IPS-NIHi11 (cell line): ENCODE results near the gene RRM2.

Experiments
- DNase-seq: peaks from one replicate; pipeline ENCODE4 v3.0.0; 2012; ENCODE audit warnings: mixed read lengths, low spot score

The RRM2 gene

GRCh38 chr2:10122500-10123280 is at the start of gene RRM2:
Gene RRM2 (plus strand): TSS chr2:10122739. CDS start chr2:10122799, 60 bp downstream.
- DNase-seq, result peak; percentile 95

- DNase-seq, result no peak
Observed at GRCh38 chr2:10073706-10074105, 48.8 kb upstream of the RRM2 start.

DNA sequence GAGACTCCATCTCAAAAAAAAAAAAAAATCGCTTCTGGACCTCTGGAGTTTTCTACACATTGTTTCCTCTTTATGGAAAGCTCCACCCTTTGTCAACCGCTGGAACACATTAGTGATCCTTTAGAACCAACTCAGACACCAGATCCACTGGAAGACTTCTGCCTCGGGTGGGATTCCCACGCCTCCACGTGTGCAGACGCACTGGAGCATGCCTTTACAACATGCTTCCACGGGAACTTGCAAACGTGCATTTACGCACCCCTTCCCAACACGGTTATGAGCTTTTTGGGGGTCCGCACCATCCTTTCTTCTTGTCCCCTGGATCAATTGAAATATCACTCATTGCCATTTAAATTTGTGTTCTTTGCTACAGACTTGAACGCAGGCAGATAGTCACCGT is 47.4 kb upstream of the RRM2 start:
- DNase-seq, result no peak

GRCh38 chr2:10075571-10076209 is 46.8 kb upstream of the RRM2 start:
- DNase-seq, result no peak

DNA sequence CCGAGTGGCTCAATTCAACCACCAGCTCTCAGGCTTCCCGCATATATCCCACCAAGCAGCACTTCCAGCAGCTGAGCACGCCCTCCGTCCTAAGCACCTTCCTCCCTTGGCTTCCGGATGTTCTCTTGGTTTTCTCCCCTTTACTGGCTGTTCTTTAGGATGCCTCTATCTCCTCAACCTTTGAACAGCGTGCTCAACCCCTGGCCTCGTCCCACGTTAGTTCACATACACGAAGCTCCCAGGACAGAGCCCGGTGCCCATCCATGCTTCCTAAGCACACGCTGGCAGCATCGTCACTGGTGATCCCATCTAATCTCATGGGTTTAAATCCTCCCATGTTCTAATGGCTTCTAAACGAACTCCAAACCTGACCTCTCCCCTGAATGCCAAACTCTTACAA is 46.0 kb upstream of the RRM2 start:
- DNase-seq, result no peak

- no peak for DNase-seq
Observed at GRCh38 chr2:10076988-10077527, 45.5 kb upstream of the RRM2 start.

DNA sequence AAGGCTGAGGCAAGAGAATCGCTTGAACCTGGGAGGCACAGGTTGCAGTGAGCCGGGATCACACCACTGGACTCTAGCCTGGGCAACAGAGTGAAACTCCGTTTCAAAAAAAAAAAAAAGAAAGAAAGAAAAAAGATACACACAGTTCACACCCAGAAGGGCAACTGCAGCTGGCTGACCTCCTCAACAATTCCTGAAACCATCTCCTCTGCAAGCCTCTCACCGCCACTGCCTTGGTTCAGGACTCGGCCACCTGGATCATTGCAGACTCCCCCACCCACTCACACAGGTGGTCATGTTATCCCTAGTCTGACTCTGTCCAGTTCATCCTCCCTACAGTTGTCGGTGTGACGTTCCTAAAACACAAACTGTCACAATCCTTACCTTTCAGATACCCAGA is 44.5 kb upstream of the RRM2 start:
- DNase-seq, result no peak

- DNase-seq, result peak; percentile 48
Observed at GRCh38 chr2:10078704-10079265, 43.8 kb upstream of the RRM2 start.

DNA sequence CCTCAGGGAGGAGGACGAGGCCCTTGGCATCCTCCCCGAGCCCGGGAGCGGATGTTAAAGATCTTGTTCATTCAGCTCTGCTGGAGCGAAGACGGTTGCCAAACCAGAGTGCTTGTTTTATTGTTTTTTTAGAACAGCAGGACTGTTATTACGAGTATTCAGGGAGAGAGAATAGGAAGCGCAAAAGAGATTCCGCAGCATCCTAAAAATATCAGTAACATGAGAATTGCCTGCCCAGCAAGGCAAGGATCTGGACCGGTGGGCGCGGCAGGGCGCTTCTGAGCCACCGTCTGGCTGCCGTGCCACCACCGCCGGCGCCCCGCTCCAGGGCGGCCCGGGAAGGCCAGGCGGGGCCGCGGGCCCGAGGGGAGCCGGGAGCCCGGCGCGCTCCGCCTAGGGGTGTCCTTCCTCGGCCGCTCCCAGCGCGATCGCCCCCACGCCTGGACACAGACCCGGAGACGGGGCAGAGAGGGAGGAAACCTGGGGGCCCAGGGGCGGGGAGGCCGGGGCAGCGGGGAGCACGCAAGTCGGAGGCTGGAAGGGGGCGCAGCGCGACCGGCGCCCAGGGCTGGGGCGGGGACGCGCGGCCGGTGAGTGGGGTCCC is 43.2 kb upstream of the RRM2 start:
- peak; percentile 75 for DNase-seq

- DNase-seq, result peak; percentile 91
Observed at GRCh38 chr2:10079870-10080535, 42.5 kb upstream of the RRM2 start, which contains the start of gene CYS1. Gene CYS1 (minus strand): TSS chr2:10080411. CDS start chr2:10080223, 188 bp downstream.

- DNase-seq, result no peak
Observed at GRCh38 chr2:10080536-10081304, 41.8 kb upstream of the RRM2 start.

GRCh38 chr2:10083046-10083445 is 39.5 kb upstream of the RRM2 start:
- DNase-seq, result no peak

GRCh38 chr2:10083692-10084211 is 38.8 kb upstream of the RRM2 start:
- no peak for DNase-seq

GRCh38 chr2:10084223-10084865 is 38.2 kb upstream of the RRM2 start:
- no peak for DNase-seq

DNA sequence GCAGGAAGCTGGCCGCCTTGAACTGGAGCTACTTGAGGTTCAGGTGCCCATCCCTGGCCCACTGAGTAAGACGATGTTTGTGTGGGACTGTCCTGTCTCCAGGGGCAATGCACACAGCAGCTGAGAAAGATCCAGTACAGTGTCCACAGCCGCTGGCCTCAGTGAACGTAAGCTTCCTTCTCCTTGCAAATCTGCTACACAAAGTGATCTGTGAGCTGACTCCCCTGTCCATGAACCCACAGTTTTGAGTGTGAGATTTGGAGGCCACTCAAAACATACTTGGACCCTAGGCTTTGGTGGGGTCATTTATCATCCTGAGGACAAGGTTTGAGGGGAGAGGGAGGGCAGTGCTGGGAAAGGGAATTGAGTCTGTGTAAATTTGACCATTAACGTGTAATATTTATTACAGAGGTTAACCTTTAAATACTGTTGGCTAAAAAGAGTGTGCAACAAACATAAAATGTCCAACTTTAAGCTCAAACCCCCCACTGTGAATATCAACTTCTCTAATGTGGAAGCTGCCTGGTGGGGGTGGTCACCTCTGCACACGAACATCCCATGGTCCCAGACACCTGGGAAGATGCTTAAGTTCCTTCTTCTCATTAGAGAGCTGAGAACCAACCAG is 37.4 kb upstream of the RRM2 start:
- DNase-seq, result no peak

DNA sequence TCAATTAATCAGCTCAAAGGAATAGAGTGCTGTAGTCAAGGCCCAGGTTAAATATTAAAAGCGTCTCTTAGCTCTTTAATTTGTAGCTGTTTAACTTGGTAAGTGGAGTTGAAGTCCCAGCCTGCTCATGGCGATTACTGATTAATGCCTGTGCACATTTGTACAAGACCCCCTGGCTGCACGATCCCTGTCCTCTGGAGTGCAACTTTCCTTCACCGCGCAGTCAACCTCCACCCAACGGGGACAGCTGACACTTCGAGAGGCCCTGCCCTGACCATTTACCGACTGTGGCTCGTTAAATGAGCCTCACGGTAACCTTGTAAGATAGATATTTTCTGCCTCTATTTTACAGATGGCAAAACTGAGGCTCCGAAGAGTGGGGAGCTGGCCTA is 36.9 kb upstream of the RRM2 start:
- no peak for DNase-seq

DNA sequence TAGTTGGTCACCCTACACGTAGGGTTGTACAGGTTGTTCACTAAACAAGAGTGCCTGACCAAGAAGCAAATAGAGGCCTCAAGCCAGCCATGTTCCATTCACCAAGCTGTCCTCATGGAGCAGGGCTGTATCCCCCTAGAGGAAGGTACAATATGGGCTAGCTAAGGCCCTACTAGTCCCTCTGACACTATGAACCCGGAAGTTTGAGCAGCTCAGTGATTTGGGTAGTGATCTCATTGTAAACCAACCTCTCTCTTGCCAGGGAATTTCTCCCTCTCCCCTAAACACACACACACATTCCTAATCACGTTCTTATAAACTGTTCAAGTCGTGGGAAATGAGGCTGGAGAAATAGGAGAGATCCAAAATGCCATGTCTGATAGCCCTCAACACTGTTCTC is 35.6 kb upstream of the RRM2 start:
- no peak for DNase-seq

DNA sequence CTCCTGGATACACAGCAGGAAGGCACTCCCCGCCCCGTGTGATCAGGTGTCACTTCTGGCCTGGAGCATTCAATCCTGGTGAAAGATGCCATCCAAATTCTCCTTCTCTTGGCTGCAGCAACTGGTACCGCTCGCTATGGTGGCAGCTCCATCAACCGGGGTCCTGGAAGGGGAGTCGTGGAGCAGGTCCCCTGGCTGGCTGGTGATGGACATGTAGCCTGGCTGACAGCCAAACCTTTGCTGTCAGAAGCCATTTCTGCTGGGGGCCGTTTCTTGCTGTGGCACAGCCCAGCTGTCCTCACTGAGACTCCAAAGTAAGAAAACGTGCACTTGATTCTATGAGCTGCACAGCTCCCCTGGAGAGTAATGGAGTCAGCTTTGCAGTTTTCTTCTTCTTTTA is 35.2 kb upstream of the RRM2 start:
- DNase-seq, result no peak

- DNase-seq, result no peak
Observed at GRCh38 chr2:10089565-10090190, 32.9 kb upstream of the RRM2 start.
